GM12872 (cell line): ENCODE results near the gene ZMYM2.

Experiments
- CTCF ChIP-seq: IDR thresholded peaks from 3 replicates; pipeline ENCODE4 v1.5.1; 2011; ENCODE audit warnings: low read depth, mild to moderate bottlenecking, low read length, moderate library complexity; ENCODE audit not compliant: insufficient read depth

ZMYM2 gene

GRCh38 chr13:20037908-20038307 is 79.4 kb downstream of the ZMYM2 start:
- TF ChIP-seq CTCF = no peak

- TF ChIP-seq CTCF = no peak
These were observed 84.8 kb downstream of the ZMYM2 start for GRCh38 chr13:20043207-20043925.

GRCh38 chr13:20044086-20044485 is 85.6 kb downstream of the ZMYM2 start:
- TF ChIP-seq CTCF = no peak

GRCh38 chr13:20045950-20046548 is 87.5 kb downstream of the ZMYM2 start:
- TF ChIP-seq CTCF = no peak

- no peak for TF ChIP-seq CTCF
These were observed 91.3 kb downstream of the ZMYM2 start for GRCh38 chr13:20049558-20050473.

- no peak for TF ChIP-seq CTCF
These were observed 92.8 kb downstream of the ZMYM2 start for GRCh38 chr13:20051366-20051765.

- no peak for TF ChIP-seq CTCF
These were observed 94.5 kb downstream of the ZMYM2 start for GRCh38 chr13:20053016-20053415.
